Left ventricle myocardium superior (tissue), 1 donor: ENCODE data around the gene SEC31A. TPM values are rescaled to one million over a fixed set of nuclear protein-coding genes. Genes with fewer than 3 reads are reported as not detected.
A peak's percentile ranks its signal among the peaks of the same experiment; 100 is the strongest.

ENCODE experiments used
- ATAC-seq: fragments of 200-7000 bp; cut with Tn5 transposase; one replicate; pipeline ENCODE4 v1.9.1; 2020; ENCODE audit warnings: mild to moderate bottlenecking, moderate library complexity
- DNase-seq: peaks from one replicate; pipeline ENCODE4 v3.0.0-alpha.2; 2020
- intact Hi-C: fragments of 100-400 bp; cut with micrococcal nuclease; formaldehyde crosslinking; loops from one replicate; pipeline ENCODE4 v1.11.0; 2022
- total RNA-seq: library from RNA; stranded (reverse); fragmentation: NEBNext Ultra II Directional; extraction: Animal tissue kit (Norgen Biotek cat#: 25700); gene quantifications from one replicate; pipeline ENCODE4 v1.2.1, GENCODE V29; 2021
- donor health status: DM: no; HTN: yes; CAD: no; lungs with severe emphysema.

Gene SEC31A
- total RNA-seq, 1 donor from 2014 or later = 103 TPM

GRCh38 chr4:82780752-82781231 is 110.2 kb downstream of the SEC31A start:
- peak; percentile 62 for ATAC-seq
- intact Hi-C loops = no loop called here
- peak; percentile 87 for DNase-seq

DNA sequence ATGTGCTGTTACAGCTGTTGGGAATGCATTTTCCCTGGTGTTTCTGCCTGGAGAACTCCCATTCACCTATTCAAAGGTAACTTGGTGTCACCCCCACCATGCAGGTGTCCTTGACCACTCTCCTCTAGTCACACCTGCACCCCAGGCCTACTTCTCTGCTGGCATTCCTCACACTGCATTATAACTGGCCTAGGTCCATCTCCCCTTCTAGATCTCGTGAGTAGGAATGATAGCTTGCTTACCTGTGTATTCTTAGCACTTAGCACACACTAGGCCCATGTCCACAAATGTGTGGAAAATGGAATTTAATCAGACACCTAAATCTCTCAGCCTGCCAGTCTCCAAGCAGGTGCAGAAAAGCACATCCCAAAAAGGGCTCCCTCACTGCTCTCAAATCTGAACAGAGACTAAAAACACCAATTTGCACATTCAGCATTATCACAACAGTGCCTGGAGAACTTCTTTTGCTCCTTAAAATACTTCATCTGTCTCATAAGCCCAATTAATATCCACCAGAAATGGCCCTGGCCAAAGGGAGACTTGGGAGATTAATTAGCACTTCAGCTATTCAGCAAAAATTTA is 110.7 kb downstream of the SEC31A start:
- no peak for ATAC-seq
- intact Hi-C loops = no loop called here
- DNase-seq = no peak

- intact Hi-C loops = no loop called here
- no peak for ATAC-seq
Observed at GRCh38 chr4:82779032-82779431, 111.9 kb downstream of the SEC31A start.

DNA sequence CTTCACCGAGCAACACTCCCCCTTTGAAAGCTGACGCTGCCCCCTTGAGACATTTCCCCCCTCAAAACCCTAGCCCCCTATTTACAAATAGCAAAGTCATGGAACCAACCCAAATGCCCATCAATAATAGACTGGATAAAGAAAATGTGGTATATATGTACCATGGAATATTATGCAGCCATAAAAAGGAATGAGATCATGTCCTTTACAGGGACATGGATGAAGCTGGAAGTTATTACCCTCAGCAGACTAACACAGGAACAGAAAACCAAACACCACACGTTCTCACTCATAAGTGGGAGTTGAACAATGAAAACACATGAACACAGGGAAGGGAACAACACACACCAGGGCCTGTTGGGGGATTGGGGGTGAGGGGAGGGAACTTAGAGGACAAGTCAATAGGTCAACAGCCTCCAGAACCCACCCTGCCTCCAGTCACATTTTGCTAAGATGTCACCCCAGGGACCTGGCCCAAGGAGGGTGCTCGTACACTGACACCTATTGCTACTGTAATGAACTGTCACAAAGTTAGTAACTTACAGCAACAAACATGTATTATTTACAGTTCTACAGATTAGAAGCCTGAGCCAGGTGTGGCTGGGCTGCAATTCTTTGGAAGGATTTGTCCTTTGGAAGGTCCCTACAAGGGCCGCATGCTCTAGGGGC is 113.0 kb downstream of the SEC31A start:
- no peak for DNase-seq
- intact Hi-C loops = no loop called here
- ATAC-seq = no peak

More at GRCh38 chr4:82779032-82779431, 111.9 kb downstream of the SEC31A start:
- no peak for DNase-seq

- DNase-seq (no peak), ATAC-seq (no peak)
- intact Hi-C loops = no loop called here
Observed at GRCh38 chr4:82776925-82777542, 113.9 kb downstream of the SEC31A start.

- ATAC-seq (no peak), DNase-seq (no peak)
- intact Hi-C loops = no loop called here
Observed at GRCh38 chr4:82775243-82775642, 115.7 kb downstream of the SEC31A start.

DNA sequence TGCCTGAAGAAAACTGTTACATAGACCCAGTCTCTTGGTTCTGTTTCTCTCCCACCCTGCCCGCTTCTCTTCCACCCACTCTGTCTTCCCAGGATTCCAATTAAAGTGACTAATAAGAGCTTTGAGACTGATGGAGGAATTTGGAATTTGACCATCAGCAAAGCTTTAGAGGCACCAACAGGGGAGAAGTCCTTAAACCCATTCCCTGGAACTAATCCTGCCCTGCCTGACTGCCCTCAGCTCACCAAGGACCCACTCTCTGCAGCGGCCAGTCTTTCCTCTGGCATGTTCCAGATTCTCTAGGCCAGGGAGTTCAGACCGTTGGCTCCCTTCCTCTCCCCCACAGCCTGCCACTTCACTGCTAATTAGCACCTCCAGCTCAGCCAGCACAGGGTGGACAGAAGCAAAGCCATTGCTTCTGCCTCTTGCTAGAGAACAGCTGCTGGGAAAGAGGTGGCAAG is 116.2 kb downstream of the SEC31A start:
- ATAC-seq = peak; percentile 60
- DNase-seq = no peak
- intact Hi-C loops = no loop called here

DNA sequence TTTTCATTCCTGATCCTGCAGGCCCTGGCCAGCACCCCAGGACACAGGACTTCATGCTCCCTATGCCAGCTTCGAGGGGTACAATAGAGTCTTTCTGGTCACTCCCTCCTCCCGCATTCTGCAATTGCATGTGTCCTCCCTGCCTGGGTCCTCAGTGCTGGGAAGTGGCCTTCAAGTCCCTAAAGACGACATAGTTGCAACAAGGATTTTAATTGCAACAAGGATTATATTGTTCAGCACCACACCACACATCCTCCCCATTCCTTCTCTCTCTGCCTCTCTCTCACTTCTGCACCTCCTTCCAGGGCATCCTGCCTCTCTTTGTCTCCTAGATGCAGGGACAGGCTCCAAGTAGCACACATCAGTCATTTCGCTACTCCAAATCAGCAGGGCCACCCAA is 117.9 kb downstream of the SEC31A start:
- DNase-seq = no peak
- no peak for ATAC-seq
- intact Hi-C loops = no loop called here

GRCh38 chr4:82770607-82771006 is 120.3 kb downstream of the SEC31A start:
- intact Hi-C loops = no loop called here
- DNase-seq = no peak
- ATAC-seq = peak; percentile 35

Other genes with a start within 250 kb of the SEC31A start
- gene SCD5, start 92.4 kb downstream of the SEC31A start, total RNA-seq = 2.7 TPM
- gene THAP9, start 9.6 kb upstream of the SEC31A start, total RNA-seq = 5.3 TPM
- gene LIN54, start 119.7 kb upstream of the SEC31A start, total RNA-seq = 6.7 TPM
- 49.2 TPM for gene COPS4, start 144.0 kb upstream of the SEC31A start, total RNA-seq
- 1.1 TPM for gene PLAC8, start 223.6 kb upstream of the SEC31A start, total RNA-seq